ENCODE measurements around the gene TTLL9.

DNA sequence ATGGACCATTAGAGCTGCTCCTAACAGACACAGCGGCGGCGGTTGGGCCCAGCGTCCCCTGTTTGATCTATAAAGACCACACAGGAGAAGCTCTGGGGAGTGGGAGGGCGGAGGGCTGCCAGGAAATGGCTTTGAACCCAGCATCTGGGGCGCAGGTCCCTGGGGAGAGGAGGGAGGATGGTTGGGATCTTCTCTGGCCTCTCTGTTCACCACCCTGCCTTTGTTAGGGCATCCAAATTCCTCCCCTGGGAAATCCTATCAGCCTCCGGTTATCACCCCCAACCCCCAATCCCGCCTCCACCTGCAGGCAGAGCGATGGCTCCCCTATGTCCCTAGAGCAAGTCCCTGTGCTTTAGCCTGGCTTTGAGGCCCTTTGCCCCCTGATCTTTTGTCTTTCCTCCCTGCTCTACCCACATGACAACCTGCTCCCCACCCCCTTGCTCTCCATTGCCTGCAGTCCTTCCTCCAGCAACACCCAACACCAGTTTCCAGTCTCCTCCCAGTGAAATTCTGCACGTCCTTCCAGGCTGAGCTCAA lies 104.6 kb downstream of the TTLL9 start:
- TF ChIP-seq SPI1 (IDR thresholded peaks at IDR 0.05; ENCODE audit: low read depth, low read length), result no peak
- TF ChIP-seq POLR2A (IDR thresholded peaks at IDR 0.05; ENCODE audit: low read depth, low read length), result no peak
- TF ChIP-seq POU2F2 (IDR thresholded peaks at IDR 0.05; ENCODE audit: low read depth, low read length), result no peak
- TF ChIP-seq POLR2AphosphoS5 (IDR thresholded peaks at IDR 0.05; ENCODE audit: low read depth, low read length), result no peak
- TF ChIP-seq TAF1 (IDR thresholded peaks at IDR 0.05; ENCODE audit: low read depth, low read length), result no peak
- TF ChIP-seq PAX5 (IDR thresholded peaks at IDR 0.05; ENCODE audit: insufficient read depth, low read length, severe bottlenecking), result no peak
